B cell (primary cell): ENCODE measurements around the gene ERVFRD-1. TPM values are rescaled to one million over a fixed set of nuclear protein-coding genes. Genes with fewer than 3 reads are reported as not detected.
"Not testable (repeated sequence)": the region's sequence is repeated elsewhere in the genome, so short reads cannot be mapped to it uniquely, and the experiment has no call there.

ENCODE experiments used
- ATAC-seq: fragments of 200-7000 bp; cut with Tn5 transposase; one replicate; pipeline ENCODE4 v1.10.0; 2021; ENCODE audit warnings: low read depth, mild to moderate bottlenecking, moderate number of reproducible peaks, moderate library complexity
- CTCF ChIA-PET: fragments of 350-600 bp; sonication (Branson Sonifier 250); formaldehyde crosslinking; loops from one replicate; lab custom pipeline; 2021; ENCODE audit warnings: antibody characterized with exemption, inconsistent platforms; lab: Charles Lee
- POLR2A ChIA-PET: fragments of 350-600 bp; sonication (Branson Sonifier 250); formaldehyde crosslinking; loops from one replicate; lab custom pipeline; 2021; ENCODE audit warnings: antibody characterized with exemption; lab: Charles Lee
- DNase-seq: peaks from one replicate; pipeline ENCODE4 v3.0.0; 2013
- H2AFZ ChIP-seq: 2 replicates; pipeline ENCODE4 v1.6.1; 2012; ENCODE audit warnings: mild to moderate bottlenecking, low read depth, low read length; ENCODE audit not compliant: insufficient read depth, poor library complexity, severe bottlenecking
- H3K27ac ChIP-seq, 2 donors: 1 replicate in 1 of 2; 2 replicates in 1 of 2; pipeline ENCODE4 v1.5.1; 2012 to 2013; ENCODE audit warnings: low read length in 2 of 2, mild to moderate bottlenecking in 2 of 2, moderate library complexity in 1 of 2
- H3K27me3 ChIP-seq, 4 experiments: fragments of 200-600 bp in 1 of 4; sonication (generic) in 1 of 4; replicated peaks in 1 of 4; 1 replicate in 2 of 4; 2 replicates in 2 of 4; pipeline versions ENCODE4 v1.6.1 to v1.7.0; 2013 to 2016; ENCODE audit warnings: low read length in 3 of 4, mild to moderate bottlenecking in 2 of 4, mixed read lengths in 1 of 4, moderate library complexity in 1 of 4; ENCODE audit not compliant: insufficient read depth in 4 of 4, control insufficient read depth in 3 of 4; ENCODE audit errors: control extremely low read depth in 1 of 4
- H3K36me3 ChIP-seq, 2 experiments: replicated peaks in 1 of 2; 1 replicate in 1 of 2; 2 replicates in 1 of 2; pipeline versions ENCODE4 v1.6.1 to v1.7.1; 2013; ENCODE audit warnings: low read length in 1 of 2; ENCODE audit not compliant: insufficient read depth in 2 of 2, control insufficient read depth in 1 of 2; ENCODE audit errors: control extremely low read depth in 1 of 2, extremely low read depth in 1 of 2
- H3K4me1 ChIP-seq, 2 donors: fragments of 200-600 bp in 1 of 2; sonication (generic) in 1 of 2; 1 replicate in 1 of 2; 2 replicates in 1 of 2; pipeline versions ENCODE4 v1.5.1 to v1.6.1; 2013 to 2017; ENCODE audit warnings: low read length in 2 of 2; ENCODE audit not compliant: control insufficient read depth in 2 of 2, insufficient read depth in 2 of 2
- H3K4me2 ChIP-seq: replicated peaks from 2 replicates; pipeline ENCODE3; 2012; ENCODE audit warnings: mild to moderate bottlenecking, low read depth, low read length; ENCODE audit not compliant: poor library complexity, severe bottlenecking
- H3K4me3 ChIP-seq, 5 experiments: fragments of 200-600 bp in 1 of 5; sonication (generic) in 1 of 5; 1 replicate in 3 of 5; 2 replicates in 2 of 5; pipeline versions ENCODE4 v1.5.1 to v1.7.0; 2011 to 2016; ENCODE audit warnings: low read length in 4 of 5, mild to moderate bottlenecking in 4 of 5, low read depth in 2 of 5, control low read depth in 1 of 5, moderate library complexity in 1 of 5; ENCODE audit not compliant: insufficient read depth in 1 of 5; ENCODE audit errors: control extremely low read depth in 1 of 5, extremely low read depth in 1 of 5
- H3K79me2 ChIP-seq: fragments of 200-600 bp; sonication (generic); one replicate; pipeline ENCODE4 v1.6.0; 2016; ENCODE audit warnings: low read length; ENCODE audit not compliant: control insufficient read depth, insufficient read depth
- H3K9ac ChIP-seq: fragments of 200-600 bp; sonication (generic); 2 replicates; pipeline ENCODE4 v1.6.1; 2017; ENCODE audit warnings: mild to moderate bottlenecking, low read length, moderate library complexity
- H3K9me3 ChIP-seq, 3 donors: one replicate each; pipeline versions ENCODE4 v1.6.1 to v1.7.1; 2013; ENCODE audit warnings: low read length in 2 of 3; ENCODE audit not compliant: control insufficient read depth in 2 of 3, insufficient read depth in 1 of 3; ENCODE audit errors: control extremely low read depth in 1 of 3
- H4K20me1 ChIP-seq: 2 replicates; pipeline ENCODE4 v1.6.0; 2012; ENCODE audit warnings: mild to moderate bottlenecking, low read length; ENCODE audit not compliant: insufficient read depth, control insufficient read depth, poor library complexity, severe bottlenecking
- H3K27ac Mint-ChIP-seq: one replicate; pipeline ENCODE4 v1.8.0; 2021; ENCODE audit warnings: mixed read lengths
- H3K27me3 Mint-ChIP-seq: one replicate; pipeline ENCODE4 v1.8.0; 2021; ENCODE audit warnings: mixed read lengths
- H3K4me1 Mint-ChIP-seq: one replicate; pipeline ENCODE4 v1.8.0; 2021; ENCODE audit warnings: mixed read lengths
- H3K4me3 Mint-ChIP-seq: one replicate; pipeline ENCODE4 v1.8.0; 2021; ENCODE audit warnings: mixed read lengths
- H3K9me3 Mint-ChIP-seq: one replicate; pipeline ENCODE4 v1.8.0; 2022; ENCODE audit warnings: mixed read lengths; ENCODE audit not compliant: insufficient read depth
- EZH2 ChIP-seq: IDR thresholded peaks from 2 replicates; pipeline ENCODE4 v1.6.1; 2012; ENCODE audit warnings: borderline replicate concordance, low read depth, mild to moderate bottlenecking, moderate library complexity, low read length; ENCODE audit not compliant: insufficient read depth, poor library complexity, severe bottlenecking
- WGBS: methylation state at CpG from one replicate; pipeline ENCODE4 v1.1.5; 2013; ENCODE audit warnings: missing lambda C conversion rate; ENCODE audit not compliant: insufficient coverage; 5-methylcytosine and 5-hydroxymethylcytosine counted together
- intact Hi-C: fragments of 100-400 bp; cut with micrococcal nuclease; formaldehyde crosslinking; loops from one replicate; pipeline ENCODE4 v1.10.0; 2022
- polyA plus RNA-seq: library from polyadenylated mRNA; depleted of rRNA; stranded (reverse); fragments of >200 nt; gene quantifications from 2 replicates; pipeline ENCODE4 v1.2.3, GENCODE V29; 2012
- total RNA-seq, 2 donors: library from RNA; stranded (reverse); fragments of 120-200 nt in 1 of 2; gene quantifications; 1 replicate in 1 of 2; 2 replicates in 1 of 2; pipeline versions ENCODE4 v1.2.3 to v1.2.4, GENCODE V29; 2013 to 2022
- TF ChIP-seq, protein P1 (sequence below): fragments of 200-600 bp; IDR thresholded peaks from one replicate; pipeline ENCODE4 v1.8.0; 2022; ENCODE audit warnings: antibody characterized with exemption, mild to moderate bottlenecking

Gene ERVFRD-1
- total and polyA plus RNA-seq, 2 donors (not counting 1 experiment from before 2014, with no cell fraction given) = not detected

DNA sequence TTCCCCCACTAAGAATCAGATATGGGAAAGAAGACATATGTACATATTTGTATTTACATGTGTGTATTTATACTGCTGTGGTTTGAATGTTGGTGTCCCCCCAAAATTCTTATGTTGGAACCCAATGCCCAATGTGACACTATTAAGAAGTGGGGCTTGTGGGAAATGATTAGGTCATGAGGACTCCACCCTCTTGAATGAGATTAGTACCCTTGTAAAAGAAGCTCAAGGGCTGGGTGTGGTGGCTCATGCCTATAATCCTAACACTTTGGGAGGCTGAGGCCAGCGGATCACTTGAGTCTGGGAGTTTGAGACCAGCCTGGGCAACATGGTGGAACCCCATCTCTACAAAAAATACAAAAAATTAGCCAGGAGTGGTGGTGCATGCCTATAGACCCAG, 21.8 kb downstream of the ERVFRD-1 start:
- Histone ChIP-seq H3K4me2 (no peak overlapping the region), H2AFZ (no peak overlapping the region), H3K9ac (no peak overlapping the region), H3K79me2 (no peaks in the 10 kb centered on the region), H3K27ac (no peak overlapping the region), H3K9me3 (no peaks in the 10 kb centered on the region), H3K4me3 (no peak overlapping the region), H3K4me1 (peaks cover 7 to 8% of the 10 kb centered on the region in 2 donors), H4K20me1 (no peaks in the 10 kb centered on the region), H3K27me3 (no peaks in the 10 kb centered on the region), H3K36me3 (no peaks in the 10 kb centered on the region)
- no CpG with 5 or more reads among the region's 1 CpG for WGBS
- no peak for DNase-seq
- H3K4me3 Mint-ChIP-seq = no peak overlapping the region
- intact Hi-C loops = loop anchor here (5.0 kb wide), 3 partner anchors 202 to 923 kb away; partner anchors contain the start of genes HIVEP1 and SYCP2L
- no peak for ATAC-seq
- no peak overlapping the region for H3K27ac Mint-ChIP-seq
- no peaks in the 10 kb centered on the region for H3K9me3 Mint-ChIP-seq
- peaks cover 9% of the 10 kb centered on the region for H3K4me1 Mint-ChIP-seq
- TF ChIP-seq EZH2 = no peak
- TF ChIP-seq, protein P1, sequence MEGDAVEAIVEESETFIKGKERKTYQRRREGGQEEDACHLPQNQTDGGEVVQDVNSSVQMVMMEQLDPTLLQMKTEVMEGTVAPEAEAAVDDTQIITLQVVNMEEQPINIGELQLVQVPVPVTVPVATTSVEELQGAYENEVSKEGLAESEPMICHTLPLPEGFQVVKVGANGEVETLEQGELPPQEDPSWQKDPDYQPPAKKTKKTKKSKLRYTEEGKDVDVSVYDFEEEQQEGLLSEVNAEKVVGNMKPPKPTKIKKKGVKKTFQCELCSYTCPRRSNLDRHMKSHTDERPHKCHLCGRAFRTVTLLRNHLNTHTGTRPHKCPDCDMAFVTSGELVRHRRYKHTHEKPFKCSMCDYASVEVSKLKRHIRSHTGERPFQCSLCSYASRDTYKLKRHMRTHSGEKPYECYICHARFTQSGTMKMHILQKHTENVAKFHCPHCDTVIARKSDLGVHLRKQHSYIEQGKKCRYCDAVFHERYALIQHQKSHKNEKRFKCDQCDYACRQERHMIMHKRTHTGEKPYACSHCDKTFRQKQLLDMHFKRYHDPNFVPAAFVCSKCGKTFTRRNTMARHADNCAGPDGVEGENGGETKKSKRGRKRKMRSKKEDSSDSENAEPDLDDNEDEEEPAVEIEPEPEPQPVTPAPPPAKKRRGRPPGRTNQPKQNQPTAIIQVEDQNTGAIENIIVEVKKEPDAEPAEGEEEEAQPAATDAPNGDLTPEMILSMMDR = no peak
- POLR2A ChIA-PET = no interaction called here
- peaks cover 15% of the 10 kb centered on the region for H3K27me3 Mint-ChIP-seq
- CTCF ChIA-PET = no interaction called here

DNA sequence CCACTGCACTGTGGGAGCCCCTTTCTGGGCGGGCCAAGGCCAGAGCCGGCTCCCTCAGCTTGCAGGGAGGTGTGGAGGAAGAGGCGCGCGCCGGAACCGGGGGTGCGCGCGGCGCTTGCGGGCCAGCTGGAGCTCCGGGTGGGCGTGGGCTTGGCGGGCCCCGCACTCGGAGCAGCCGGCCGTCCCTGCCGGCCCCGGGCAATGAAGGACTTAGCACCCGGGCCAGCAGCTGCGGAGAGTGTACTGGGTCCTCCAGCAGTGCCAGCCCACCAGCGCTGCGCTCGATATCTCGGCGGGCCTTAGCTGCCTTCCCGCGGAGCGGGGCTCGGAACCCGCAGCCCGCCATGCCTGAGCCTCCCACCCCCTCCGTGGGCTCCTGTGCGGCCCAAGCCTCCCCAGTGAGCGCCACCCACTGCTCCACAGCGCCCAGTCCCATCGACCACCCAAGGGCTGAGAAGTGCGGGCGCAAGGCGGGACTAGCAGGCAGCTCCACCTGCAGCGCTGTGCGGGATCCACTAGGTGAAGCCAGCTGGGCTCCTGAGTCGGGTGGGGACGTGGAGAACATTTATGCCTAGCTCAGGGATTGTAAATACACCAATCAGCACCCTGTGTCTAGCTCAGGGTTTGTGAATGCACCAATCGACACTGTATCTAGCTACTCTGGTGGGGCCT, 24.2 kb downstream of the ERVFRD-1 start:
- H4K20me1 ChIP-seq, H2AFZ ChIP-seq, H3K36me3 ChIP-seq, H3K4me3 Mint-ChIP-seq, intact Hi-C loops, H3K4me3 ChIP-seq, H3K27ac ChIP-seq, H3K79me2 ChIP-seq, H3K9ac ChIP-seq, H3K27ac Mint-ChIP-seq, H3K27me3 ChIP-seq, H3K9me3 ChIP-seq, ATAC-seq, CTCF ChIA-PET, H3K9me3 Mint-ChIP-seq, H3K4me1 ChIP-seq, POLR2A ChIA-PET, H3K4me2 ChIP-seq, DNase-seq, H3K4me1 Mint-ChIP-seq: not testable (repeated sequence)
- WGBS = 91% methylated on average over 43 of the region's 47 CpGs
- H3K27me3 Mint-ChIP-seq = peaks cover 19% of the 10 kb centered on the region
